GM21737 (cell line): ENCODE data around the gene DPH1.

Source experiments
- ATAC-seq: cut with Tn5 transposase; IDR thresholded peaks from one replicate; pipeline ENCODE4 v1.9.1; 2021; ENCODE audit warnings: mild to moderate bottlenecking, moderate library complexity; ENCODE audit not compliant: unreplicated experiment

Gene DPH1

GRCh38 chr17:2049333-2050299 is 19.7 kb downstream of the DPH1 start:
- peak; percentile 38 for ATAC-seq

GRCh38 chr17:2050300-2051060 is 20.5 kb downstream of the DPH1 start:
- ATAC-seq: peak; percentile 4

- ATAC-seq: no peak
Observed at GRCh38 chr17:2051061-2051932, 21.3 kb downstream of the DPH1 start.

DNA sequence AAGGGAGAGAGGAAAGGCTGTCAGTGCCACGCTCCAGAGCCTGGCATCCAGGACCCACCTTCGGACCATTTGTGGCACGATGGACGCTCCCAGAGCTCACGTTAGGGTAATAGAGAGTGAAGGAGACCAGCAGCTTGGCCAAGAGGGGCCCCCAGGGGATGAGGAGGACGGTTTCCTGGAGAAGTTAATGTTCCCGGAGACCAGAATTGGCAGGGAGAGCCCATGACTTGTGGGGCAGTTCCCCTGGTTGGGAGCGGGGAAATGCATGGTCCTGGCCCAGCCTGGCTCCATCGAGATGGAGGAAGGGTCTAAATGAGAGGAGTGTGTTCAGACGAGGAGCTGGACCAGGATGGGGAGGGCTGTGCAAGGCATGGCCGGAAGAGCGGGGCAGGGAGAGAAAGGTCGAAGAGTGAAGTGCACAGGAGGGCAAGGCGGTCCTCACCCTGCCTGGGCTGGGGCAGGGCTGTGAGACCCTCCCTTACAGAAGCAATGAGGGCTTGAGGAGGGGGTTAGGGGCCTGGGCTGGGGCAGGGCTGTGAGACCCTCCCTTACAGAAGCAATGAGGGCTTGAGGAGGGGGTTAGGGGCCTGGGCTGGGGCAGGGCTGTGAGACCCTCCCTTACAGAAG is 22.1 kb downstream of the DPH1 start:
- ATAC-seq: no peak

DNA sequence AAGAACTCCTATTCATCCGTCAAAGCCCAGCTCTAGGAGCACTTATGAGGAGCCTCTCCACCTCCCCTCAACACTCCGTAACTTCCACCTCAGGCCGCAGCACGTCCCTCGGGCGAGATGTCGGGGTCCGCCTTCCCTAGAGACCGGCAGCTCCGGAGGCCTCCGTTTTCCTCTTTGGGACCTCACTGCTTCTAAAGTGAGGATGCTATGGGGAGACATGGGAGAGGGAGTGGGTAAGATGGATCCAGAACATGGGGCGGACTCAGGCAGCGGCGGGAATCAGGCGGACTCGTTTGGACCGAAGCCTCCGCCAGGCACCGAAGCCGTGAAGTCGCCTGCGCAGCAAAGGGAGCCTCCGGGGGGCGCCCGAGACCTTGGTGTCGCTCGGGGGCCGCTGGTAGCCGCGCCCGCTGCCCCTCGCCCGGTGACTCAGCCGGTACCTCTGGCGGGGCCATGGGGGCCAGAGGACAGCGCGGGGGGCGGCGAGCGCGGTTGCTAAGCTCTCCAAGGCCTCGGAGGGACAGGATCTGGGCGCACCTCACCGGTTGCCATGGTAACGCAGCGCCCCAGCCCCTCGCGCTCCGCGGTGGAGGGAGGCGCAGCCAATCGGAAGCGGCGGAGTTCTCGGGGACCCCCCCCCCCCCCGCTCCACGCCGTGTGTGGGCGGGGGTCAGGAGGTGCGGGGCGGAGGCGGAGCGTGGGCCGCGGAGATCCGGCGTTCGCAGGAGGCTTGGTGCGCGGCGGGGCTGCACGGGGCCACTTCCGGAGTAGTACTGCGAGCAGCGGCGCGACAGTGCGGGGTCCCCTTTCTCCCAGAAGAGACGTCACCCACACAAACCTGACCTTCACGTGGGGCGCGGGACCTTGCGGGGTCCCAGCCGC is 23.7 kb downstream of the DPH1 start:
- no peak for ATAC-seq

- no peak for ATAC-seq
Observed at GRCh38 chr17:2054262-2054511, 24.2 kb downstream of the DPH1 start.

DNA sequence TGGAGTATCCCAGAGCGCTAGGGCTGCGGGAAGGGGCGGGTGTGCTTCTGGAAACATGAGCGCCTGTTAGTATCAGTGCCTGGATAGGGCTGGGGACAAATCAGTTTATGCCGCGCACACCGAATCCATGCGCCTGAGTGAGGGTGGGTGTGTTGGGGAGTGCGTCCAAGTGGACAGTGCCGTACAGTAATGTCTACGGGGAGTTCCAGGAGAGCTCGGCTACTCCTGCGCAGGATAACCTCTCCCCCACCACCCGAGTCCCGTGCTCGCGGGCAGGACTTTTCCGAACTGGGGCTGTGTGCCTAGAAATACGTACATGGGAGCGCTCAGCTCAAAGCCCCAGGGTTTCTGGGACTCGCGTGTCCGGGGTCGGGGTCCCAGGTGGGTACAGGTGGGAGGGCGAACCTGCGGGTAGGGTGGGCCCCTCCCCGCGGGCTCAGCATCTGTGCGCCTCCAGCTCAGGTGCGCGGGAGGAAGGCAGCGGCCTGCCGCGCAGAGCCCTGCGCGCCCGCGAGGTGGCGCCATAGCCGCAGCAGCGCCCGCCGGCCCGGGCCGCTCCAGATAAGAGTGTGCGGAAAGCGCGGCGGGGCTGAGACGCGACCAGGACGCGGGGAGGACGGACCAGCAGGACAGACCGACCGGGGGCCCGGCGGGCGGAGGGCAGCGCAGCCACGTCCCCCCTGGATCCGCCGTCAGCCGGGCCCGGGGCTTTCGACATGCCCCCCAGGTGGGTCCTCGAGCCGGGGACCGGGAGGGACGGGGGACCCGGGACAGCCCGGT is 24.7 kb downstream of the DPH1 start, which contains the start of gene HIC1:
Gene HIC1 (plus strand): TSS at position 592 of the 780 bp plus-strand sequence. CDS start 1,588 bp downstream, outside the sequence.
- peak; percentile 36 for ATAC-seq

DNA sequence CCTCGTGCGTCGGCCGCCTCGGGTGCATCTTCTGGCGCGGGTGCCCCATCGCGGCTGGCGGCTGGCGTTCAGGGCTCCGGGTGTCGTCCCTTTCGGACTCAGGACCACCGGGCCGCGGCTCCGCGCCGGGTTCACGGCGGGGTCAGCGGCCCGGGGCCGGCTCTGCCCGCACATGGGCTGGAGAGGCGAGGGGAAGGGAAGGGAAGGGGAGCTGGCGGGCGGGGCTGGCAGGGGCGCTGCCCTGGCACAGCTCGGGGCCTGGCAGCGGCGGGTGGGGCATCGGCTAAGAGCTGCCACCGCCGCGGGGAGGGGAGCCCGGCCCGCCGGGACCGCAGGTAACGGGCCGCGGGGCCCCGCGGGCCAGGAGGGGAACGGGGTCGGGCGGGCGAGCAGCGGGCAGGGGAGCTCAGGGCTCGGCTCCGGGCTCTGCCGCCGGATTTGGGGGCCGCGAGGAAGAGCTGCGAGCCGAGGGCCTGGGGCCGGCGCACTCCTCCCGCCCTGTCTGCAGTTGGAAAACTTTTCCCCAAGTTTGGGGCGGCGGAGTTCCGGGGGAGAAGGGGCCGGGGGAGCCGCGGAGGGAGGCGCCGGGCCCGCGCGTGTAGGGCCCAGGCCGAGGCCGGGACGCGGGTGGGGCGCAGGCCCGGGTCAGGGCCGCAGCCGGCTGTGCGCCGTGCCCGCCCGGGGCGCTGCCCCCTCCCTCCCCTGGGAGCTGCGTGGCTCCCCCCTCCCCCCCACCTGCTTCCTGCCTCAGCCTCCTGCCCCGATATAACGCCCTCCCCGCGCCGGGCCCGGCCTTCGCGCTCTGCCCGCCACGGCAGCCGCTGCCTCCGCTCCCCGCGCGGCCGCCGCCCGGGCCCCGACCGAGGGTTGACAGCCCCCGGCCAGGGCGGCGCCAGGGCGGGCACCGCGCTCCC is 25.6 kb downstream of the DPH1 start:
- ATAC-seq: no peak

DNA sequence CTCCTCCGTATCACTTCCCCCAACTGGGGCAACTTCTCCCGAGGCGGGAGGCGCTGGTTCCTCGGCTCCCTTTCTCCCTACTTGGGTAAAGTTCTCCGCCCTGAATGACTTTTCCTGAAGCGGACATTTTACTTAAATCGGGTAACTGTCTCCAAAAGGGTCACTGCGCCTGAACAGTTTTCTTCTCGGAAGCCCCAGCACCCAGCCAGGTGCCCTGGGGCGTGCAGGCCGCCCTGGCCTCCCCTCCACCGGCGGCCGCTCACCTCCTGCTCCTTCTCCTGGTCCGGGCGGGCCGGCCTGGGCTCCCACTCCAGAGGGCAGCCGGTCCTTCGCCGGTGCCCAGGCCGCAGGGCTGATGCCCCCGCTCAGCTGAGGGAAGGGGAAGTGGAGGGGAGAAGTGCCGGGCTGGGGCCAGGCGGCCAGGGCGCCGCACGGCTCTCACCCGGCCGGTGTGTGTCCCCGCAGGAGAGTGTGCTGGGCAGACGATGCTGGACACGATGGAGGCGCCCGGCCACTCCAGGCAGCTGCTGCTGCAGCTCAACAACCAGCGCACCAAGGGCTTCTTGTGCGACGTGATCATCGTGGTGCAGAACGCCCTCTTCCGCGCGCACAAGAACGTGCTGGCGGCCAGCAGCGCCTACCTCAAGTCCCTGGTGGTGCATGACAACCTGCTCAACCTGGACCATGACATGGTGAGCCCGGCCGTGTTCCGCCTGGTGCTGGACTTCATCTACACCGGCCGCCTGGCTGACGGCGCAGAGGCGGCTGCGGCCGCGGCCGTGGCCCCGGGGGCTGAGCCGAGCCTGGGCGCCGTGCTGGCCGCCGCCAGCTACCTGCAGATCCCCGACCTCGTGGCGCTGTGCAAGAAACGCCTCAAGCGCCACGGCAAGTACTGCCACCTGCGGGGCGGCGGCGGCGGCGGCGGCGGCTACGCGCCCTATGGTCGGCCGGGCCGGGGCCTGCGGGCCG is 26.5 kb downstream of the DPH1 start:
- no peak for ATAC-seq

DNA sequence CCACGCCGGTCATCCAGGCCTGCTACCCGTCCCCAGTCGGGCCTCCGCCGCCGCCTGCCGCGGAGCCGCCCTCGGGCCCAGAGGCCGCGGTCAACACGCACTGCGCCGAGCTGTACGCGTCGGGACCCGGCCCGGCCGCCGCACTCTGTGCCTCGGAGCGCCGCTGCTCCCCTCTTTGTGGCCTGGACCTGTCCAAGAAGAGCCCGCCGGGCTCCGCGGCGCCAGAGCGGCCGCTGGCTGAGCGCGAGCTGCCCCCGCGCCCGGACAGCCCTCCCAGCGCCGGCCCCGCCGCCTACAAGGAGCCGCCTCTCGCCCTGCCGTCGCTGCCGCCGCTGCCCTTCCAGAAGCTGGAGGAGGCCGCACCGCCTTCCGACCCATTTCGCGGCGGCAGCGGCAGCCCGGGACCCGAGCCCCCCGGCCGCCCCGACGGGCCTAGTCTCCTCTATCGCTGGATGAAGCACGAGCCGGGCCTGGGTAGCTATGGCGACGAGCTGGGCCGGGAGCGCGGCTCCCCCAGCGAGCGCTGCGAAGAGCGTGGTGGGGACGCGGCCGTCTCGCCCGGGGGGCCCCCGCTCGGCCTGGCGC is 27.3 kb downstream of the DPH1 start:
- ATAC-seq: no peak

DNA sequence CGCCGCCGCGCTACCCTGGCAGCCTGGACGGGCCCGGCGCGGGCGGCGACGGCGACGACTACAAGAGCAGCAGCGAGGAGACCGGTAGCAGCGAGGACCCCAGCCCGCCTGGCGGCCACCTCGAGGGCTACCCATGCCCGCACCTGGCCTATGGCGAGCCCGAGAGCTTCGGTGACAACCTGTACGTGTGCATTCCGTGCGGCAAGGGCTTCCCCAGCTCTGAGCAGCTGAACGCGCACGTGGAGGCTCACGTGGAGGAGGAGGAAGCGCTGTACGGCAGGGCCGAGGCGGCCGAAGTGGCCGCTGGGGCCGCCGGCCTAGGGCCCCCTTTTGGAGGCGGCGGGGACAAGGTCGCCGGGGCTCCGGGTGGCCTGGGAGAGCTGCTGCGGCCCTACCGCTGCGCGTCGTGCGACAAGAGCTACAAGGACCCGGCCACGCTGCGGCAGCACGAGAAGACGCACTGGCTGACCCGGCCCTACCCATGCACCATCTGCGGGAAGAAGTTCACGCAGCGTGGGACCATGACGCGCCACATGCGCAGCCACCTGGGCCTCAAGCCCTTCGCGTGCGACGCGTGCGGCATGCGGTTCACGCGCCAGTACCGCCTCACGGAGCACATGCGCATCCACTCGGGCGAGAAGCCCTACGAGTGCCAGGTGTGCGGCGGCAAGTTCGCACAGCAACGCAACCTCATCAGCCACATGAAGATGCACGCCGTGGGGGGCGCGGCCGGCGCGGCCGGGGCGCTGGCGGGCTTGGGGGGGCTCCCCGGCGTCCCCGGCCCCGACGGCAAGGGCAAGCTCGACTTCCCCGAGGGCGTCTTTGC is 28.0 kb downstream of the DPH1 start:
- no peak for ATAC-seq

DNA sequence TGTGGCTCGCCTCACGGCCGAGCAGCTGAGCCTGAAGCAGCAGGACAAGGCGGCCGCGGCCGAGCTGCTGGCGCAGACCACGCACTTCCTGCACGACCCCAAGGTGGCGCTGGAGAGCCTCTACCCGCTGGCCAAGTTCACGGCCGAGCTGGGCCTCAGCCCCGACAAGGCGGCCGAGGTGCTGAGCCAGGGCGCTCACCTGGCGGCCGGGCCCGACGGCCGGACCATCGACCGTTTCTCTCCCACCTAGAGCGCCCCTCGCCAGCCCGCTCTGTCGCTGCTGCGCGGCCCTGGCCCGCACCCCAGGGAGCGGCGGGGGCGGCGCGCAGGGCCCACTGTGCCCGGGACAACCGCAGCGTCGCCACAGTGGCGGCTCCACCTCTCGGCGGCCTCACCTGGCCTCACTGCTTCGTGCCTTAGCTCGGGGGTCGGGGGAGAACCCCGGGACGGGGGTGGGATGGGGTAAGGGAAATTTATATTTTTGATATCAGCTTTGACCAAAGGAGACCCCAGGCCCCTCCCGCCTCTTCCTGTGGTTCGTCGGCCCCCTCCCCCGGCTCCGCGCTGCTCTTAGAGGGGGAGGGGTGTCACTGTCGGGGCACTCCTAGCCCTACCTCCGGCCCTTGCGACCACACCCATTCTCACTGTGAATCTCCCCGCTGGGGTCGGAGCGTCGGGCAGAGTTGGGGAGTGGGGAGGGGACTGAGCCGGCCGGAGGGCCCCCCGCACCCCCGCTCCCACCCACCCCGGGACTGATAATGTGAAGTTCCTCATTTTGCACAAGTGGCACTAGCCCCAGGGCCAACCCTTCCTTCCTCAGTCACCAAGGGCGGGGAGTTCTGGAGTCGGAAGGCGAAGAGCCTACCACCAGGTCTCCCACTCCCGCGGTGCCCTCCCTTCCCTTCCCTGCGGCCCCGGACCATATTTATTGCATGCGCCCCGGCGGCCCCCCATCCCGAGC is 28.9 kb downstream of the DPH1 start:
- ATAC-seq: no peak

- ATAC-seq: no peak
Observed at GRCh38 chr17:2059547-2060384, 29.8 kb downstream of the DPH1 start.

DNA sequence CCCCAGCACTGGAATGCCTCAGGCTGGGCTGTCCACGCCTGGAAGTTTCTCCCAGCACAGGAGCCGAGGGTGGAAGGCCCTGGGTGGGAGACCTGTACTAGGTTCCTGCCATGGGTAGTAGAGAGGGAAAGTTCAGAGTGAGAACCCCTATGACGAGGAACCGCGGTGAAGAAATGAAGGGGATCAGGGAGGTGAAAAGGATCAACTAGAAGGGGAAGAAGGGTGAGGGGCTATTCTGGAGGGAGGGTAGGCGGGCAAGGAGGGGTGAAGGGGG is 30.4 kb downstream of the DPH1 start:
- no peak for ATAC-seq
